SHP77 (cell line): Measurements from ENCODE around the gene PBRM1.
"Not testable (repeated sequence)": the region's sequence is repeated elsewhere in the genome, so short reads cannot be mapped to it uniquely, and the experiment has no call there.

ENCODE experiments used
- DNase-seq, 2 experiments: peaks; one replicate each; lab custom pipeline; 2025; lab: John Stamatoyannopoulos, UW

The PBRM1 gene

GRCh38 chr3:52704611-52705437 lies 19.1 kb upstream of the PBRM1 start:
- peak in 1 of 2 experiments; percentile 31 for DNase-seq

DNA sequence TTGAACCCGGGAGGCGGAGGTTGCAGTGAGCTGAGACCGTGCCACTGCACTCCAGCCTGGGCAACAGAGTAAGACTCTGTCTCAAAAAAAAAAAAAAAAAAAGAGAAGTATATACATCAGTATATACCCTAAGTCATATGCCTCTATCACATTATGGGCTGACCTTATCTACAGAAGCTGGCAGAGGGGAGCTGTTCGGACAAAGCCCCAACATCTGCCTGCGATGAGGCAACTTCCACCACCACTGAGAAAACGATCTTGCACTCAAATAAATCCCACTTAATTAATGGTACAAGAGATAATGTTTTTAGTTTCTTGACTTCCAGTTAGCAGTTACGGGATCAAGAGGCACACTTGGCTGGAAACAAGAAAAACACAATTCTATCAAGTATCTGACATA lies 17.6 kb upstream of the PBRM1 start:
- DNase-seq = no peak

DNA sequence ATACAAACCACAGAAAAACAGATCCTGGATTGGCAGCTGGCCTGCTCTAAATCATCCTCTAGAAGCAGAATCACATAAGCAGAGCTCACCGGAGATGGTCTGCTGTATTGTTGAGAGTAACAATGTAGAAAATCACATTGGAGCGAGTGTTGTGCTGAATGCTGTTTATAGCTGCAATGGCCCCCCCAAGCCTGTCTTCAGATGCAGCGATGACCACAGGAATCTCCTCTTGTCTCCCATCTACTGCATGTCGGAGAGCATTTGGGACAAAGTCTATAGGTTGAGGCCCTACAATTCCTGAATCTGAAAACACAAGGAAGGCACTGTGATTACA lies 11.9 kb upstream of the PBRM1 start:
- no peak for DNase-seq

GRCh38 chr3:52696830-52697631 lies 11.3 kb upstream of the PBRM1 start:
- DNase-seq = no peak

DNA sequence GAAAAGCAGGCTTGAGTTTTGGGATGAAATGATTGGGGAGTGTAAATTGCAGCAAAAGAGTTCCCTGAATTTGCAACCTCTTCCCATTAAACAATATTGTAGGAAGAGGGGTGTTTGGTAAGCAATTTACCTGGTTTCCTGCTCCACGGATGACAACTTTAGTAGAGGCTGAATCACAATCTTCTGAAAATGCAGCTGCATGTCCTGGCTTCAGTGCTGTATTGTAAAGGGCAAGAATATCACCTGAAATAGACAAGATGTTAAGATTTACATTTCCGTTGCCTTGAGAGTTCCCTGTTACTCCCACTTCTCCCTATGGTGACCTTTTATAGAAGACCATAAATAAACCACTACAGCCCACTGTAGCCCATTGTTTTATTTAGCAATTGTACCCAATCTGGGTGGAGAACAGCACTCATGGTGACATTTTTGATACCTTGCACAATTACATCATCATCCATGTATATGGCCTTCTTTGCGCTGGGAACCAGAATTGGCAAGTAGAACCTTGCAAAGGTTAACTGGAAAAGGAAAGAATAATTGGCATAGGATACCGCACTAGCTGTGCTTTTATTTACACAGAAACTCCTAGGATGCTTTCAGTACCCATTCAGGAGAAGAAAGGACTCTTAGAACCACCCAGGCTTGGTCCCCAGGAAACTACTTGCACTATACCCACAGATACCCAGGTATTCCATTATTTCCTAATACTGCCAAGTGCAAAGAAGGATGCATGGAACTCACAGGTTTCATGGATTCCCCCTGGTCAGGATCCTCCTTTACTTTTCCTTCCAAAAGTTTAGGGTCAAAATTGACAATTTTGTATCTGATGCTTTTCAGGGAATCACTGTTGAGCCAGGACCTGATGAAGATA lies 10.3 kb upstream of the PBRM1 start:
- no peak for DNase-seq

DNA sequence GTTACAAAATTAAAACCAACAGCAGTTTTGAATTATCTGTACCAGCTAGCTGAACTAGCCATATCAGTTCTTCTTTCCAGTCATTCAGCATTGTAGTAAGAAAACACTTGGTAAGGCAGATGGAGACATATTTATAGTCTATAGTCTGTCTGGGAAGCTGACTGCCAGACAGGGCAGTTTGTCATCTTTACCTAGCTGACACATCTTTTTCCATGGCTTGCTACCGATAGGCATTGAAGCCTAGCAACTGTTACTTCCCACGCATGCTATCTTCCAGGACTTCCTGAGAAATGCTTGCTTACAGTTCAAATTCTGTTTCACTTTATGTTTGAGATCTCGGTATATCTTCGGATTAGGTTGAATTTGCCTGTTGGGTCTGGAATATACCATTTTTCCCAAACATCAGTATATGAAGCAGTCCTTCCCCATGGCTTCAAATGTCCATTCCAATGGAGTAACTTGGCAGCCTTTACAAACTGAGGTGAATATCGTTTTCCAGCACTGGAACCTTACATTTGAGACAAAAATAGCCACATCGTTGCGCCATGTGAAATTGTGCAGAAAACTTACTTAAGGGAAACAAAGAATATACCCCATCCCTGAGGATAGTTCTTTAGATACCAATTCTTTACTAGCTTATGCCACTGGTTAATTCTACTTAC lies 8.9 kb upstream of the PBRM1 start:
- no peak for DNase-seq

- DNase-seq = no peak
These were observed 7.4 kb upstream of the PBRM1 start for GRCh38 chr3:52693071-52693470.

- DNase-seq = no peak
These were observed 4.8 kb upstream of the PBRM1 start for GRCh38 chr3:52690560-52690959.

DNA sequence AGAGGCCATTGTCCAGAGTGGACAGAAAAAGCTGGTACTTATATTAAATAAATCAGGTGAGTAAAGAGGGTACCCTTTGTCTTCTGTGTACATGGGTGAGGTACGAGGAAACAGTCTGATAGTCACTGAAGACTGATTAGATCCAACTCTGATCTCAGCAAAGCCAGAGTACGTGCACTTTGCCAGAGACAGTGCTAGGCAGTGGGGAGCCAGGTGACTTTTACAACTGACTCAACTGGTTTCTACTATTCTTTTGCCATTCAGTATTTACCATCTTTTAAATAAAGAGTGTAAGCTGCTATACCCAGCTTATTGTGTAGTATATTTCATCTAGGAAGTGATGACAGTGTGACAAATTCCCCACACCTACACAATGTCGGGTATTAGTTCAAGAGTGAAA lies 3.4 kb upstream of the PBRM1 start:
- no peak for DNase-seq

DNA sequence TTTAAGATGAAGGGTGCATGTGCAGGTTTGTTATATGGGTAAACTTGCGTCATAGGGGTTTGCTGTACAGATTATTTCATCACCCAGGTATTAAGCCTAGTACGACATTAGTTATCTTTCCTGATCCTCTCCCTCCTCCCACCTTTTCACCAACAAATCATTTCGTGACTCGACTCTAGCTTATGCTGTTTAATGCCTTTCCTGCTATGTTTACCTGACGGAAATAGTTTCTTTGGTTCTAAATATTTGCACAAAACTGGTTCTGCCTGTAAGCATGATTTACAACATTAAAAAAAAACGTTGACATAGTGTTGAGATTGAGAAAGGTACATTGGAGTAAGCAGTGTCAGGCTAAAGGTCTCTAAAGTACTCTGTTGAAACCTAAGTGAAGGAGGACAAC lies 2.6 kb upstream of the PBRM1 start:
- no peak for DNase-seq

DNA sequence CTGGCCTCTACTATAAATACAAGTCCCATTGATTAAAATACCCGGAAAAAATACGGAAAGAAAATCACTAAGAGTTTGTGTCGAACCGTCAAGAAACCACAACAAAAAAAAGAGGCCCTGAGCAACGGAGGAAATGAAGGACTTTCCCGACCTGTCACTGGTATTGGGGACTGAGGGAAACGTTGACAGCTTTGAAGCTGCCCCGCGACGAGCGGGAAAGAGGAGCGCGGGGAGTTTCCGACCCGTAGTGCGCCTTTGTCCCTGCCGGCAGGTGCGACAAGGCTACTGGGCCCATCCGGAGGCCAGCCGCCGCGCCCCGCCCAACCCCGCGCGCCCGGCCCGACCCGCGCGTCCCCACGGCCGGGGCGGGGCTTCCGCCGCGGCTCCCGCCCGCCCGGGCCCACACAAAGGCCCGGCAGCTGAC lies 416 bp downstream of the PBRM1 start:
- peak; percentile 85 to 89 for DNase-seq

GRCh38 chr3:52684184-52684583 lies 1.5 kb downstream of the PBRM1 start:
- DNase-seq = no peak

- no peak for DNase-seq
These were observed 2.1 kb downstream of the PBRM1 start for GRCh38 chr3:52683611-52684010.

DNA sequence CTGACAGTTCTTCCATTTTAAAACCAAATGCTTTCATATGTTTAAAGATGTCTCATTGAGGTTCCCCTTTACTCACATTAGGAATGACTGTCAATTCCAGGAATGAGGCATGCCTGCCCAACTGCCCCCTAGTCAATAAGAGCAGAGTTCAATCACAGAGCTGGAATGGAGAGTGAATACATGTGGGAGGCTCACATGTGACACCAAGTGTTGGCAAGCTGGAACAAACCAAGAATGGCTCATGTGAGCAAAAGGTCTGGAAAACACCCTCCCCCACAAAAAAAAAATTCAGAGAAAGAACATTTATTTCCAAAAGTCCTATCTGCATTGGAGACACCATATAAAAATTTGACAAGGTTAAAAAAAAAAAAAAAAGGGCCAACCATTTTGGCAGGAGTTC lies 3.7 kb downstream of the PBRM1 start:
- DNase-seq = peak in 1 of 2 experiments; percentile 6

- no peak for DNase-seq
These were observed 4.1 kb downstream of the PBRM1 start for GRCh38 chr3:52681596-52681995.

- DNase-seq = no peak
These were observed 5.9 kb downstream of the PBRM1 start for GRCh38 chr3:52679811-52680210.

DNA sequence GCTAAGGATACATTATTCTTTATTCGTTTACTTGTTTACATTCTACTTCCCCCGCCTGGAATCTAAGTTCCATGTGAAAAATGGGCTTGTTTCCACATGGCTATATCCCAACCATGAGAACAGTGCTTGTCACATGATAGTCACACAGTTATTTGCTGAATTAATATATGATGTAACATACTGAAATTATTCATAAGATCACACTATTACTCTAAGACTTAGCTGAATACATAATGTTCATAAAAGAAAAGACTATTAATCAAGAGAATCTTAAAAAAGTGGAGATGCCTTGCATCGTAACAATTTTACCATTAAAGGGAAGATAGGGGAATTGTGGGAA lies 6.5 kb downstream of the PBRM1 start:
- DNase-seq = no peak

GRCh38 chr3:52678265-52679198 lies 7.2 kb downstream of the PBRM1 start:
- DNase-seq = no peak

- DNase-seq = not testable (repeated sequence)
These were observed 9.5 kb downstream of the PBRM1 start for GRCh38 chr3:52676201-52676600.

- no peak for DNase-seq
These were observed 14.0 kb downstream of the PBRM1 start for GRCh38 chr3:52671676-52672075.
